Measurements from ENCODE around the gene LRFN4. TPM values are rescaled to one million over a fixed set of nuclear protein-coding genes. Genes with fewer than 3 reads are reported as not detected.

LRFN4 gene
- total and polyA plus RNA-seq, 2 of the 13 experiments (the other 11 are each of a cell fraction or from before 2014, with no cell fraction given), result 1.3 to 6.8 TPM

DNA sequence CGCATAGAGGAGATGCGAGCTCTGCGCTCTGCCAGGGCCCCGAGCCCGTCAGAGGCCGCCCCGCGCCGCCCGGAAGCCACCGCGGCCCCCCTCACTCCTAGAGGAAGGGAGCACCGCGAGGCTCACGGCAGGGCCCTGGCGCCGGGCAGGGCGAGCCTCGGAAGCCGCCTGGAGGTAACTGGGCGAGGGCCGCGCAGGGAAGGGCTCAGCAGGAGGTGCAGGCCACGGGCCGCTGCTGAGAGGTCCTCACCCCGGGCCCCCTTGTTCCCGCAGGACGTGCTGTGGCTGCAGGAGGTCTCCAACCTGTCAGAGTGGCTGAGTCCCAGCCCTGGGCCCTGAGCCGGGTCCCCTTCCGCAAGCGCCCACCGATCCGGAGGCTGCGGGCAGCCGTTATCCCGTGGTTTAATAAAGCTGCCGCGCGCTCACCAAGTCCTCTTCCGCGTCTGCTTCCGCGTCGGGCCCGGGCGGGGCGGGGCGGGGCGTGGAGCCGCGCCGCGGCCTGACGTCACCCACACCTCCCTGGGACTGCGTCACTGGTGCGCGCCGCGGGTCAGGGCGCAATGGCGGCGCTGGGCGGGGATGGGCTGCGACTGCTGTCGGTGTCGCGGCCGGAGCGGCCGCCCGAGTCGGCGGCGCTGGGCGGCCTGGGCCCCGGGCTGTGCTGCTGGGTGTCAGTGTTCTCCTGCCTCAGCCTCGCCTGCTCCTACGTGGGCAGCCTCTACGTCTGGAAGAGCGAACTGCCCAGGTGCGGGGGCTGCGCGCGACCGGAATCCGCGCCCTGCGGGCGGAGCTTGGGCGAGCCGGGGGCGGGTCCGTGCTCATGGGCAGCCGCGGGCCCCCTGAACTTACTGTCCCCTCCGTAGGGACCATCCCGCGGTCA, 13.7 kb upstream of the LRFN4 start, which contains the start of gene RCE1 (continued):
- no peak for TF ChIP-seq ZNF788 (CRISPR knock-in tag; IDR thresholded peaks at IDR 0.05; ENCODE audit: borderline replicate concordance)
- TF ChIP-seq HOXA3 (CRISPR knock-in tag; IDR thresholded peaks at IDR 0.05), result peak; percentile 100
- TF ChIP-seq ARNT2 (CRISPR knock-in tag; IDR thresholded peaks at IDR 0.05; ENCODE audit: low read depth), result peak; percentile 64; the same call in 1 of the 2 replicates
- TF ChIP-seq PAWR (CRISPR knock-in tag; IDR thresholded peaks at IDR 0.05; ENCODE audit: borderline replicate concordance), result no peak
- TF ChIP-seq BCL6 (CRISPR knock-in tag; IDR thresholded peaks at IDR 0.05), result peak; percentile 15; the same call in 1 of the 2 replicates
- TF ChIP-seq ZNF263 (CRISPR knock-in tag; IDR thresholded peaks at IDR 0.05), result peak; percentile 97
- no peak for TF ChIP-seq BHLHE40 (IDR thresholded peaks at IDR 0.05; ENCODE audit: low read length)
- TF ChIP-seq, protein P1, sequence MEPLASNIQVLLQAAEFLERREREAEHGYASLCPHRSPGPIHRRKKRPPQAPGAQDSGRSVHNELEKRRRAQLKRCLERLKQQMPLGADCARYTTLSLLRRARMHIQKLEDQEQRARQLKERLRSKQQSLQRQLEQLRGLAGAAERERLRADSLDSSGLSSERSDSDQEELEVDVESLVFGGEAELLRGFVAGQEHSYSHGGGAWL (CRISPR knock-in tag; IDR thresholded peaks at IDR 0.05), result no peak
- TF ChIP-seq, protein P2, sequence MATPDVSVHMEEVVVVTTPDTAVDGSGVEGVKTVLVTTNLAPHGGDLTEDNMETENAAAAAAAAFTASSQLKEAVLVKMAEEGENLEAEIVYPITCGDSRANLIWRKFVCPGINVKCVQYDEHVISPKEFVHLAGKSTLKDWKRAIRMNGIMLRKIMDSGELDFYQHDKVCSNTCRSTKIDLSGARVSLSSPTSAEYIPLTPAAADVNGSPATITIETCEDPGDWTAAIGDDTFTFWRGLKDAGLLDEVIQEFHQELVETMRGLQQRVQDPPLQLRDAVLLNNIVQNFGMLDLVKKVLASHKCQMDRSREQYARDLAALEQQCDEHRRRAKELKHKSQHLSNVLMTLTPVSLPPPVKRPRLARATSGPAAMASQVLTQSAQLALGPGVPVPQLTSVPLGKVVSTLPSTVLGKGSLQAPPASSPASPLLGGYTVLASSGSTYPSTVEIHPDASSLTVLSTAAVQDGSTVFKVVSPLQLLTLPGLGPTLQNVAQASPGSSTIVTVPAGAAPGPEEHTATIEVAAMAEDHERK (CRISPR knock-in tag; IDR thresholded peaks at IDR 0.05; ENCODE audit: low read depth), result peak; percentile 46; the same call in 1 of the 2 replicates
- no peak for TF ChIP-seq ZNF75D (CRISPR knock-in tag; IDR thresholded peaks at IDR 0.05; ENCODE audit: borderline replicate concordance)
- TF ChIP-seq, protein P3, sequence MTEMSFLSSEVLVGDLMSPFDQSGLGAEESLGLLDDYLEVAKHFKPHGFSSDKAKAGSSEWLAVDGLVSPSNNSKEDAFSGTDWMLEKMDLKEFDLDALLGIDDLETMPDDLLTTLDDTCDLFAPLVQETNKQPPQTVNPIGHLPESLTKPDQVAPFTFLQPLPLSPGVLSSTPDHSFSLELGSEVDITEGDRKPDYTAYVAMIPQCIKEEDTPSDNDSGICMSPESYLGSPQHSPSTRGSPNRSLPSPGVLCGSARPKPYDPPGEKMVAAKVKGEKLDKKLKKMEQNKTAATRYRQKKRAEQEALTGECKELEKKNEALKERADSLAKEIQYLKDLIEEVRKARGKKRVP (CRISPR knock-in tag; IDR thresholded peaks at IDR 0.05), result no peak
- no peak for TF ChIP-seq ZNF629 (CRISPR knock-in tag; conservative IDR thresholded peaks at IDR 0.05)
- no peak for TF ChIP-seq ZNF264 (CRISPR knock-in tag; IDR thresholded peaks at IDR 0.05)
- no peak; the same call in 1 of the 2 replicates for TF ChIP-seq TOPORS (CRISPR knock-in tag; IDR thresholded peaks at IDR 0.05)
- no peak for TF ChIP-seq MTF2 (CRISPR knock-in tag; IDR thresholded peaks at IDR 0.05; ENCODE audit: borderline replicate concordance)
- TF ChIP-seq SMARCE1 (IDR thresholded peaks at IDR 0.05; ENCODE audit: borderline replicate concordance), result no peak
- TF ChIP-seq, protein P4, sequence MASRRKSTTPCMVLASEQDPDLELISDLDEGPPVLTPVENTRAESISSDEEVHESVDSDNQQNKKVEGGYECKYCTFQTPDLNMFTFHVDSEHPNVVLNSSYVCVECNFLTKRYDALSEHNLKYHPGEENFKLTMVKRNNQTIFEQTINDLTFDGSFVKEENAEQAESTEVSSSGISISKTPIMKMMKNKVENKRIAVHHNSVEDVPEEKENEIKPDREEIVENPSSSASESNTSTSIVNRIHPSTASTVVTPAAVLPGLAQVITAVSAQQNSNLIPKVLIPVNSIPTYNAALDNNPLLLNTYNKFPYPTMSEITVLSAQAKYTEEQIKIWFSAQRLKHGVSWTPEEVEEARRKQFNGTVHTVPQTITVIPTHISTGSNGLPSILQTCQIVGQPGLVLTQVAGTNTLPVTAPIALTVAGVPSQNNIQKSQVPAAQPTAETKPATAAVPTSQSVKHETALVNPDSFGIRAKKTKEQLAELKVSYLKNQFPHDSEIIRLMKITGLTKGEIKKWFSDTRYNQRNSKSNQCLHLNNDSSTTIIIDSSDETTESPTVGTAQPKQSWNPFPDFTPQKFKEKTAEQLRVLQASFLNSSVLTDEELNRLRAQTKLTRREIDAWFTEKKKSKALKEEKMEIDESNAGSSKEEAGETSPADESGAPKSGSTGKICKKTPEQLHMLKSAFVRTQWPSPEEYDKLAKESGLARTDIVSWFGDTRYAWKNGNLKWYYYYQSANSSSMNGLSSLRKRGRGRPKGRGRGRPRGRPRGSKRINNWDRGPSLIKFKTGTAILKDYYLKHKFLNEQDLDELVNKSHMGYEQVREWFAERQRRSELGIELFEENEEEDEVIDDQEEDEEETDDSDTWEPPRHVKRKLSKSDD (CRISPR knock-in tag; IDR thresholded peaks at IDR 0.05; ENCODE audit: low read depth), result peak; percentile 98
- TF ChIP-seq MEF2D (CRISPR knock-in tag; IDR thresholded peaks at IDR 0.05), result no peak
- TF ChIP-seq MED1 (CRISPR knock-in tag; IDR thresholded peaks at IDR 0.05), result peak; percentile 69
- TF ChIP-seq ZNF530 (CRISPR knock-in tag; IDR thresholded peaks at IDR 0.05; ENCODE audit: low read depth), result no peak
- TF ChIP-seq RELA (CRISPR knock-in tag; IDR thresholded peaks at IDR 0.05), result peak; percentile 47; the same call in 1 of the 2 replicates
